Fibroblast of lung (primary cell): Measurements from ENCODE around the gene TTC24. TPM values are rescaled to one million over a fixed set of nuclear protein-coding genes. Genes with fewer than 3 reads are reported as not detected.

Source experiments
- DNase-seq, 2 donors: peaks; one replicate each; pipeline versions ENCODE4 v3.0.0 to v3.0.0-alpha.2; 2010; ENCODE audit warnings: low read depth in 2 of 2
- H2AFZ ChIP-seq: 2 replicates; pipeline ENCODE4 v1.5.1; 2012; ENCODE audit warnings: low read length, control low read depth, inconsistent platforms
- H3K27ac ChIP-seq: 2 replicates; pipeline ENCODE4 v1.5.1; 2011; ENCODE audit warnings: low read length, control low read depth; ENCODE audit not compliant: insufficient read depth
- H3K27me3 ChIP-seq: 2 replicates; pipeline ENCODE4 v1.5.1; 2011; ENCODE audit warnings: mild to moderate bottlenecking, low read length; ENCODE audit not compliant: control insufficient read depth, insufficient read depth
- H3K36me3 ChIP-seq: 2 replicates; pipeline ENCODE4 v1.5.1; 2011; ENCODE audit warnings: low read length; ENCODE audit not compliant: control insufficient read depth, insufficient read depth
- H3K4me1 ChIP-seq: 2 replicates; pipeline ENCODE4 v1.5.1; 2011; ENCODE audit warnings: low read length; ENCODE audit not compliant: control insufficient read depth, insufficient read depth; ENCODE audit errors: extremely low read depth
- H3K4me2 ChIP-seq: 2 replicates; pipeline ENCODE4 v1.5.1; 2011; ENCODE audit warnings: low read length, control low read depth; ENCODE audit not compliant: insufficient read depth; ENCODE audit errors: extremely low read depth
- H3K4me3 ChIP-seq, 4 experiments: fragments of 200-600 bp in 1 of 4; sonication (generic) in 1 of 4; replicated peaks in 1 of 4; 2 replicates each; pipeline ENCODE4 v1.5.1; 2011 to 2016; ENCODE audit warnings: low read length in 4 of 4, low read depth in 3 of 4, mild to moderate bottlenecking in 3 of 4, control low read depth in 2 of 4, inconsistent platforms in 1 of 4, mixed read lengths in 1 of 4; ENCODE audit not compliant: insufficient read depth in 1 of 4; ENCODE audit errors: control extremely low read depth in 1 of 4
- H3K79me2 ChIP-seq: 2 replicates; pipeline ENCODE4 v1.5.1; 2012; ENCODE audit warnings: mild to moderate bottlenecking, low read length, inconsistent platforms; ENCODE audit not compliant: control insufficient read depth, insufficient read depth
- H3K9ac ChIP-seq: 2 replicates; pipeline ENCODE4 v1.5.1; 2011; ENCODE audit warnings: mild to moderate bottlenecking, low read length, control low read depth; ENCODE audit not compliant: insufficient read depth
- H3K9me3 ChIP-seq: 2 replicates; pipeline ENCODE4 v1.5.1; 2012; ENCODE audit warnings: low read depth, low read length; ENCODE audit not compliant: control insufficient read depth, insufficient read depth
- H4K20me1 ChIP-seq: 2 replicates; pipeline ENCODE4 v1.5.1; 2011; ENCODE audit warnings: low read length; ENCODE audit not compliant: control insufficient read depth, insufficient read depth; ENCODE audit errors: extremely low read depth
- CTCF ChIP-seq, 2 donors: IDR thresholded peaks in 1 of 2; conservative IDR thresholded peaks in 1 of 2; 1 replicate in 1 of 2; 2 replicates in 1 of 2; pipeline ENCODE4 v1.5.1; 2011 to 2012; ENCODE audit warnings: low read length in 2 of 2, control low read depth in 1 of 2, inconsistent platforms in 1 of 2, low read depth in 1 of 2, mild to moderate bottlenecking in 1 of 2
- EZH2 ChIP-seq: IDR thresholded peaks from 2 replicates; pipeline ENCODE4 v1.5.1; 2012; ENCODE audit warnings: low read length, control low read depth, mild to moderate bottlenecking; ENCODE audit errors: missing control alignments
- polyA plus RNA-seq, 2 donors: library from polyadenylated mRNA; depleted of rRNA in 1 of 2; stranded (reverse) in 1 of 2; unstranded in 1 of 2; fragments of >200 nt; gene quantifications; 2 replicates each; pipeline ENCODE4 v1.2.1, GENCODE V29; 2011 to 2012; ENCODE audit warnings: missing spikeins in 1 of 2
- total RNA-seq: library from RNA; depleted of rRNA; stranded (reverse); fragments of >200 nt; gene quantifications from 2 replicates; pipeline ENCODE4 v1.2.1, GENCODE V29; 2014

TTC24 gene
- total and polyA plus RNA-seq, 2 donors (not counting 1 experiment from before 2014, with no cell fraction given) = not detected

- Histone ChIP-seq H3K9me3 (no peaks in the 10 kb centered on the region), H3K9ac (no peak overlapping the region), H3K27ac (no peak overlapping the region), H2AFZ (no peak overlapping the region), H3K4me2 (no peak overlapping the region), H3K27me3 (no peaks in the 10 kb centered on the region), H3K4me1 (no peaks in the 10 kb centered on the region), H4K20me1 (no peaks in the 10 kb centered on the region), H3K79me2 (no peaks in the 10 kb centered on the region), H3K4me3 (no peak overlapping the region), H3K36me3 (peaks cover 22% of the 10 kb centered on the region)
- no peak for DNase-seq
- no peak for TF ChIP-seq CTCF (conservative IDR thresholded peaks at IDR 0.05 in 1 of 2, IDR thresholded peaks at IDR 0.05 in 1 of 2; ENCODE audit: low read depth in 1 of 2, low read length in 2 of 2)
- TF ChIP-seq EZH2 = no peak
These were observed 36.5 kb upstream of the TTC24 start for GRCh38 chr1:156543066-156543465.

GRCh38 chr1:156544592-156545102 is 34.9 kb upstream of the TTC24 start:
- no peaks in the 10 kb centered on the region for H3K79me2 ChIP-seq
- no peak overlapping the region for H3K4me3 ChIP-seq
- no peaks in the 10 kb centered on the region for H4K20me1 ChIP-seq
- no peak for DNase-seq
- H3K36me3 ChIP-seq = peaks cover 23% of the 10 kb centered on the region
- no peak overlapping the region for H3K27ac ChIP-seq
- H2AFZ ChIP-seq = no peak overlapping the region
- no peaks in the 10 kb centered on the region for H3K9me3 ChIP-seq
- no peak overlapping the region for H3K9ac ChIP-seq
- no peaks in the 10 kb centered on the region for H3K4me1 ChIP-seq
- TF ChIP-seq CTCF (conservative IDR thresholded peaks at IDR 0.05 in 1 of 2, IDR thresholded peaks at IDR 0.05 in 1 of 2; ENCODE audit: low read depth in 1 of 2, low read length in 2 of 2) (no peak), EZH2 (no peak)
- H3K27me3 ChIP-seq = no peaks in the 10 kb centered on the region
- no peak overlapping the region for H3K4me2 ChIP-seq

- no peaks in the 10 kb centered on the region for H3K9me3 ChIP-seq
- peaks cover 22% of the 10 kb centered on the region for H3K36me3 ChIP-seq
- no peaks in the 10 kb centered on the region for H3K27me3 ChIP-seq
- no peak overlapping the region for H3K9ac ChIP-seq
- H3K27ac ChIP-seq = no peak overlapping the region
- no peak overlapping the region for H3K4me3 ChIP-seq
- H3K79me2 ChIP-seq = no peaks in the 10 kb centered on the region
- no peak overlapping the region for H3K4me2 ChIP-seq
- no peaks in the 10 kb centered on the region for H4K20me1 ChIP-seq
- no peak for DNase-seq
- H3K4me1 ChIP-seq = no peaks in the 10 kb centered on the region
- no peak overlapping the region for H2AFZ ChIP-seq
- TF ChIP-seq CTCF (conservative IDR thresholded peaks at IDR 0.05 in 1 of 2, IDR thresholded peaks at IDR 0.05 in 1 of 2; ENCODE audit: low read depth in 1 of 2, low read length in 2 of 2) (no peak), EZH2 (no peak)
These were observed 33.3 kb upstream of the TTC24 start for GRCh38 chr1:156546267-156546666.
